Astrocyte (in vitro differentiated cells and primary cell): ENCODE results near the gene GMNN.

Experiments used
- CTCF ChIP-seq: IDR thresholded peaks from 2 replicates; pipeline ENCODE4 v1.5.1; 2011; ENCODE audit warnings: low read depth, mild to moderate bottlenecking, inconsistent platforms, low read length, moderate library complexity; ENCODE audit not compliant: insufficient read depth
- EZH2 ChIP-seq: IDR thresholded peaks from 2 replicates; pipeline ENCODE4 v1.6.1; 2012; ENCODE audit warnings: mild to moderate bottlenecking, low read length, inconsistent platforms; ENCODE audit not compliant: insufficient read depth

GRCh38 chr6:24753545-24753944, 21.2 kb upstream of the GMNN start:
- TF ChIP-seq EZH2 (no peak), CTCF (no peak)
